ENCODE data around the gene ZNHIT1. TPM values are rescaled to one million over a fixed set of nuclear protein-coding genes. Genes with fewer than 3 reads are reported as not detected.
A peak's percentile ranks its signal among the peaks of the same experiment; 100 is the strongest.

Gene ZNHIT1
- polyA plus RNA-seq, 1 donor (not counting 4 experiments of a cell fraction or from before 2014, with no cell fraction given): 46.4 TPM

DNA sequence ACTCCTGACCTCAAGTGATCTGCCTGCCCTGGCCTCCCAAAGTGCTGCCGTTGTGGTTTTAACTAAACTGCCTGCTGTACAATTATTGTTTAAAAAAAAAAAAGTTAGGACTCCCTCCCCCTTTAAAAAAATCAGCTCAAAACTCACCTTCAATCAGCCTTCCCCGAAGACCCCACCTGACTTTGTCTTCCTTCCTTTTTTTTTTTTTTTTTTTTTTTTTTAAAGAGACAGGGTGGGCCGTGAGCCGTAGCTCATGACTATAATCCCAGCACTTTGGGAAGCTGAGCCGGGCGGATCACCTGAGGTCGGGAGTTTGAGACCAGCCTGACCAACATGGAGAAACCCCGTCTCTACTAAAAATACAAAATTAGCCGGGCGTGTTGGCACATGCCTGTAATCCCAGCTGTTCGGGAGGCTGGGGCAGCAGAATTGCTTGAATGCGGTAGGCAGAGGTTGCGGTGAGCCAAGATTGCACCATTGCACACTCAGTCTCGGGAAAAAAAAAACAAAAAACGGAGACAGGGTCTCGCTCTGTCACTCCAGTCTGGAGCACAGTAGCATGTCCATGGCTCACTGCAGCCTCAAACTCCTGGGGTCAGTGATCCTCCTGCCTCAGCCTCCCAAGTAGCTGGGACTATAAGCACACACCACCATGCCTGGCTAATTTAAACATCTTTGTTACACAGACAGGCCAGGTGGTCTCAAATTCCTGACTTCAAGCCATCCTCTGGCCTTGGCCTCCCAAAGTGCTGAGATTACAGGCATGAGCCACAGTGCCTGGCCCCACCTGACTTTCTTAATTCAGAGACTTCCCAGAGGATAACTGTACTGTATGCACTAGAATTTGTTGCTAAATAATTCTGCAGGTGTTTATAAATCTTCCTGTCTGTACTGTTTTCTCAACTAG, 23.7 kb downstream of the ZNHIT1 start:
- Histone ChIP-seq H3K9me1 (ENCODE audit: control insufficient read depth, extremely low read depth, insufficient read depth, low read length) (no peaks in the 10 kb centered on the region), H3K4me1 (ENCODE audit: control insufficient read depth, extremely low read depth, insufficient read depth, low read length) (peaks cover 24% of the 10 kb centered on the region), H3K4me2 (ENCODE audit: control insufficient read depth, extremely low read depth, insufficient read depth, low read depth, low read length) (peak overlapping the region; percentile 43), H4K20me1 (ENCODE audit: control insufficient read depth, extremely low read depth, insufficient read depth, low read length) (no peaks in the 10 kb centered on the region), H3K9me3 (ENCODE audit: control insufficient read depth, low read depth, low read length) (no peaks in the 10 kb centered on the region), H3K27ac (ENCODE audit: control insufficient read depth, insufficient read depth, low read length) (no peak overlapping the region), H3K27me3 (ENCODE audit: control insufficient read depth, extremely low read depth, insufficient read depth, low read length) (no peaks in the 10 kb centered on the region), H3K4me3 (ENCODE audit: control insufficient read depth in 2 of 3, extremely low read depth in 1 of 3, insufficient read depth in 2 of 3, low read depth in 1 of 3, low read length in 3 of 3) (peak overlapping the region in 1 of 3 experiments; percentile 17), H3K36me3 (ENCODE audit: control insufficient read depth in 2 of 2, extremely low read depth in 1 of 2, insufficient read depth in 2 of 2, low read length in 2 of 2) (peaks cover 20 to 25% of the 10 kb centered on the region in 2 experiments), H2AFZ (ENCODE audit: control insufficient read depth, low read length) (no peak overlapping the region), H3K9ac (ENCODE audit: control insufficient read depth, extremely low read depth, insufficient read depth, low read length) (no peak overlapping the region), H3K79me2 (ENCODE audit: control insufficient read depth, insufficient read depth, low read length) (peaks cover 41% of the 10 kb centered on the region)
- TF ChIP-seq EZH2 (IDR thresholded peaks at IDR 0.05; ENCODE audit: low read length): no peak
- TF ChIP-seq, protein P1, sequence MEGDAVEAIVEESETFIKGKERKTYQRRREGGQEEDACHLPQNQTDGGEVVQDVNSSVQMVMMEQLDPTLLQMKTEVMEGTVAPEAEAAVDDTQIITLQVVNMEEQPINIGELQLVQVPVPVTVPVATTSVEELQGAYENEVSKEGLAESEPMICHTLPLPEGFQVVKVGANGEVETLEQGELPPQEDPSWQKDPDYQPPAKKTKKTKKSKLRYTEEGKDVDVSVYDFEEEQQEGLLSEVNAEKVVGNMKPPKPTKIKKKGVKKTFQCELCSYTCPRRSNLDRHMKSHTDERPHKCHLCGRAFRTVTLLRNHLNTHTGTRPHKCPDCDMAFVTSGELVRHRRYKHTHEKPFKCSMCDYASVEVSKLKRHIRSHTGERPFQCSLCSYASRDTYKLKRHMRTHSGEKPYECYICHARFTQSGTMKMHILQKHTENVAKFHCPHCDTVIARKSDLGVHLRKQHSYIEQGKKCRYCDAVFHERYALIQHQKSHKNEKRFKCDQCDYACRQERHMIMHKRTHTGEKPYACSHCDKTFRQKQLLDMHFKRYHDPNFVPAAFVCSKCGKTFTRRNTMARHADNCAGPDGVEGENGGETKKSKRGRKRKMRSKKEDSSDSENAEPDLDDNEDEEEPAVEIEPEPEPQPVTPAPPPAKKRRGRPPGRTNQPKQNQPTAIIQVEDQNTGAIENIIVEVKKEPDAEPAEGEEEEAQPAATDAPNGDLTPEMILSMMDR (optimal IDR thresholded peaks at IDR 0.05 in 1 of 3, IDR thresholded peaks at IDR 0.05 in 1 of 3, conservative IDR thresholded peaks at IDR 0.05 in 1 of 3; ENCODE audit: extremely low read depth in 1 of 3, insufficient read depth in 2 of 3, low read length in 3 of 3): no peak
- DNase-seq (ENCODE audit: low read depth, low spot score): no peak
- no peak for FAIRE-seq
- dilution Hi-C loops (cut with MboI; ENCODE audit: extremely low pct_ligation_motif_present, low sequenced_read_pairs): no loop called here

DNA sequence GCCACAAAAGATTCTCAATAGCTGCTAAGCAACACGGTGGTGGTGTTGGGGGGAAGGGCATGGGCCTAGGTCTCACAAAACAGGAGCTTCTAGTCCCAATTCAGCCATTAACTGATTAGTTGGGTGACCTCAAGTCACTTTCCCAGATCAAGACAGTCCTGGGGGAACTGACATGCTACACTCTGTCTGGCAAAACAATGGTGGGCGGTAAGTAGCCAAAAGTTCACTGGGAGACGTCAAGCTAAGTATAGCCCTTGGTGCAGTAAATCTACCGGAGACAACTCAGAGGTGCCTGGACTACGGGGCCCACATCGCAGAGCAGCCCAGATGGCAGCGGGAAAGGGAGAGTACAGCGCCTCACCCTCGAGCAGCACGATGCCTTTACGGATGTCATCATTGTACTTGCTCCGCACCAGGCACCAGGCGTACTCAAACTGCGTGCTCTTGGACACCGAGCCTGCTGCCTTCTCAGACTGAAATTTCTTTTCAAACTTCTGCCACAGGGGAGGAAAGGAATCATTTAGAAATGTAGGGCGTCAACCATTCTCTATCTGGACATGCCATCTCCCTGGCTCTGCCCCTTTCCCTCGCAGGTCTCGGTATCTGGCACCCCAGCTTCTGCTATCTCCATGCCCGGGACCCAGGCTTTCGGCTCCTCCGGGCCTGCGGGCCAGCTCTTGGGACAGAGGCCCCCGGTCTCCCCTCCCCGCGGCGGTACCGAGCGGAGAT, 25.8 kb downstream of the ZNHIT1 start:
- Histone ChIP-seq H3K9ac (ENCODE audit: control insufficient read depth, extremely low read depth, insufficient read depth, low read length) (peak overlapping the region; percentile 80), H2AFZ (ENCODE audit: control insufficient read depth, low read length) (peak overlapping the region; percentile 50), H3K9me3 (ENCODE audit: control insufficient read depth, low read depth, low read length) (no peaks in the 10 kb centered on the region), H3K4me2 (ENCODE audit: control insufficient read depth, extremely low read depth, insufficient read depth, low read depth, low read length) (peak overlapping the region; percentile 93), H3K27me3 (ENCODE audit: control insufficient read depth, extremely low read depth, insufficient read depth, low read length) (no peaks in the 10 kb centered on the region), H4K20me1 (ENCODE audit: control insufficient read depth, extremely low read depth, insufficient read depth, low read length) (no peaks in the 10 kb centered on the region), H3K4me1 (ENCODE audit: control insufficient read depth, extremely low read depth, insufficient read depth, low read length) (peaks cover 24% of the 10 kb centered on the region), H3K36me3 (ENCODE audit: control insufficient read depth in 2 of 2, extremely low read depth in 1 of 2, insufficient read depth in 2 of 2, low read length in 2 of 2) (peaks cover 16 to 17% of the 10 kb centered on the region in 2 experiments), H3K4me3 (ENCODE audit: control insufficient read depth in 2 of 3, extremely low read depth in 1 of 3, insufficient read depth in 2 of 3, low read depth in 1 of 3, low read length in 3 of 3) (peak overlapping the region; percentile 64 to 73 (median 66)), H3K27ac (ENCODE audit: control insufficient read depth, insufficient read depth, low read length) (peak overlapping the region; percentile 74), H3K79me2 (ENCODE audit: control insufficient read depth, insufficient read depth, low read length) (peaks cover 52% of the 10 kb centered on the region), H3K9me1 (ENCODE audit: control insufficient read depth, extremely low read depth, insufficient read depth, low read length) (no peaks in the 10 kb centered on the region)
- no peak for FAIRE-seq
- TF ChIP-seq EZH2 (IDR thresholded peaks at IDR 0.05; ENCODE audit: low read length): no peak
- TF ChIP-seq, protein P1 (optimal IDR thresholded peaks at IDR 0.05 in 1 of 3, IDR thresholded peaks at IDR 0.05 in 1 of 3, conservative IDR thresholded peaks at IDR 0.05 in 1 of 3; ENCODE audit: extremely low read depth in 1 of 3, insufficient read depth in 2 of 3, low read length in 3 of 3): peak in 1 of 3 experiments; percentile 21
- dilution Hi-C loops (cut with MboI; ENCODE audit: extremely low pct_ligation_motif_present, low sequenced_read_pairs): no loop called here
- DNase-seq (ENCODE audit: low read depth, low spot score): no peak
